K562 (cell line): ENCODE results near the gene XPC. TPM values are rescaled to one million over a fixed set of nuclear protein-coding genes. Genes with fewer than 3 reads are reported as not detected.
A peak's percentile ranks its signal among the peaks of the same experiment; 100 is the strongest.

ENCODE experiments used
- ATAC-seq: fragments of 200-7000 bp; cut with Tn5 transposase; 3 replicates; pipeline ENCODE4 v1.9.1; 2020; ENCODE audit warnings: moderate library complexity
- BruUV-seq: library from RNA; stranded (reverse); fragments of 400-500 nt; replicated peaks from 2 replicates; lab custom pipeline; 2021; lab: Mats Ljungman, UMichigan
- CTCF ChIA-PET: fragments of 300-600 bp; formaldehyde crosslinking; extraction: SDS; loops from one replicate; lab custom pipeline; 2021; ENCODE audit warnings: low intra/inter-chr PET ratio; lab: Yijun Ruan, JAX
- POLR2A ChIA-PET: fragments of 300-600, 350-650 bp; sonication (Branson Sonifier 250); formaldehyde crosslinking; extraction: SDS; loops from one replicate; lab custom pipeline; 2021; ENCODE audit warnings: antibody characterized with exemption, inconsistent platforms; lab: Yijun Ruan, JAX
- DNase-seq, 4 experiments: peaks; one replicate each; pipeline versions ENCODE4 v3.0.0 to v3.0.0-alpha.2; 2011 to 2018; ENCODE audit warnings: low spot score in 3 of 4, mixed read lengths in 3 of 4; ENCODE audit errors: extremely low read depth in 1 of 4
- FAIRE-seq: peaks from 2 replicates; lab custom pipeline; 2011; peaks lifted over from hg19 to GRCh38; lab: Jason Lieb, UNC
- H2AFZ ChIP-seq: 2 replicates; pipeline ENCODE4 v1.6.0; 2011; ENCODE audit warnings: low read depth, low read length, control low read depth, inconsistent platforms
- H3K27ac ChIP-seq: fragments of 200-600 bp; 3 replicates; pipeline ENCODE4 v1.8.0; 2011; ENCODE audit warnings: low read depth, mild to moderate bottlenecking, control low read depth, inconsistent platforms, low read length, moderate library complexity, mixed read lengths; ENCODE audit errors: extremely low read depth
- H3K27me3 ChIP-seq, 2 experiments: fragments of 300-600 bp in 1 of 2; 2 replicates in 1 of 2; 3 replicates in 1 of 2; pipeline versions ENCODE4 v1.6.0 to v1.8.0; 2011; ENCODE audit warnings: inconsistent platforms in 2 of 2, low read length in 2 of 2, mild to moderate bottlenecking in 1 of 2, mixed read lengths in 1 of 2, moderate library complexity in 1 of 2; ENCODE audit not compliant: control insufficient read depth in 2 of 2, insufficient read depth in 2 of 2
- H3K36me3 ChIP-seq: fragments of 300-600 bp; 3 replicates; pipeline ENCODE4 v1.8.0; 2011; ENCODE audit warnings: mild to moderate bottlenecking, low read length, inconsistent platforms; ENCODE audit not compliant: control insufficient read depth, insufficient read depth
- H3K4me1 ChIP-seq, 2 experiments: fragments of 200-600 bp in 1 of 2; replicated peaks in 1 of 2; 2 replicates in 1 of 2; 3 replicates in 1 of 2; pipeline versions ENCODE4 v1.5.1 to v1.8.0; 2011; ENCODE audit warnings: inconsistent platforms in 2 of 2, low read length in 2 of 2, mild to moderate bottlenecking in 1 of 2, mixed read lengths in 1 of 2, moderate library complexity in 1 of 2; ENCODE audit not compliant: control insufficient read depth in 2 of 2, insufficient read depth in 2 of 2
- H3K4me2 ChIP-seq: 2 replicates; pipeline ENCODE4 v1.6.1; 2011; ENCODE audit warnings: low read length, control low read depth, inconsistent platforms, mixed read lengths; ENCODE audit not compliant: insufficient read depth
- H3K4me3 ChIP-seq: fragments of 200-600 bp; sonication (generic), shearing (Covaris generic); 2 replicates; pipeline ENCODE4 v1.5.1; 2016; ENCODE audit warnings: control low read depth, inconsistent platforms
- H3K79me2 ChIP-seq: fragments of 200-600 bp; 3 replicates; pipeline ENCODE4 v1.8.0; 2011; ENCODE audit warnings: low read length, inconsistent platforms; ENCODE audit not compliant: control insufficient read depth, insufficient read depth
- H3K9ac ChIP-seq, 2 experiments: 2 replicates each; pipeline versions ENCODE4 v1.6.0 to v1.6.1; 2011; ENCODE audit warnings: low read depth in 2 of 2, low read length in 2 of 2, control low read depth in 1 of 2, inconsistent platforms in 1 of 2, mild to moderate bottlenecking in 1 of 2, mixed read lengths in 1 of 2; ENCODE audit not compliant: insufficient read depth in 1 of 2
- H3K9me1 ChIP-seq: one replicate; pipeline ENCODE4 v1.6.0; 2011; ENCODE audit warnings: inconsistent platforms, mild to moderate bottlenecking, low read length, moderate library complexity; ENCODE audit not compliant: control insufficient read depth, insufficient read depth
- H3K9me3 ChIP-seq: replicated peaks from 2 replicates; pipeline ENCODE4 v1.5.1; 2011; ENCODE audit warnings: low read depth, low read length, inconsistent platforms; ENCODE audit not compliant: control insufficient read depth, insufficient read depth
- H4K20me1 ChIP-seq: replicated peaks from 2 replicates; pipeline ENCODE4 v1.6.1; 2011; ENCODE audit warnings: low read length, inconsistent platforms, mixed read lengths; ENCODE audit not compliant: control insufficient read depth, insufficient read depth
- ESRRA ChIP-seq: fragments of 450-650 bp; IDR thresholded peaks from 2 replicates; pipeline ENCODE4 v1.6.1; 2014; ENCODE audit warnings: low read depth, mild to moderate bottlenecking, moderate library complexity, borderline replicate concordance
- HMBOX1 ChIP-seq: sonication (generic); IDR thresholded peaks from 2 replicates; pipeline ENCODE4 v1.6.1; 2016
- KDM1A ChIP-seq, 2 experiments: fragments of 450-650 bp; IDR thresholded peaks; 2 replicates each; pipeline ENCODE4 v1.6.1; 2016; ENCODE audit warnings: mild to moderate bottlenecking in 2 of 2
- RAD21 ChIP-seq, 2 experiments: fragments of 250-450 bp in 1 of 2; fragments of 450-650 bp in 1 of 2; sonication (Bioruptor Pico) in 1 of 2; formaldehyde crosslinking in 1 of 2; IDR thresholded peaks in 1 of 2; conservative IDR thresholded peaks in 1 of 2; 2 replicates each; pipeline versions ENCODE4 v1.4.0 to v1.8.0; 2020 to 2022; ENCODE audit warnings: mild to moderate bottlenecking in 2 of 2, moderate library complexity in 1 of 2
- RBM25 ChIP-seq: fragments of 200-400 bp; formaldehyde crosslinking; IDR thresholded peaks from 2 replicates; pipeline ENCODE4 v1.6.1; 2018; ENCODE audit warnings: low read length, low read depth, moderate library complexity; ENCODE audit not compliant: severe bottlenecking
- ZSCAN29 ChIP-seq: fragments of 450-650 bp; IDR thresholded peaks from 2 replicates; pipeline ENCODE4 v1.6.1; 2017
- WGBS: fragments of 100-300 bp; shearing (Covaris generic); methylation state at CpG from one replicate; pipeline ENCODE4 v1.1.6; 2016; ENCODE audit warnings: low coverage, mixed read lengths; ENCODE audit not compliant: insufficient coverage; ENCODE audit errors: missing lambda C conversion rate; 5-methylcytosine and 5-hydroxymethylcytosine counted together
- in situ Hi-C: fragments of 300-500 bp; cut with MboI; formaldehyde crosslinking; loops from 4 replicates; pipeline ENCODE4 v1.15.0; 2018; ENCODE audit warnings: inconsistent platforms, mixed read lengths
- intact Hi-C: fragments of 100-400 bp; cut with micrococcal nuclease; formaldehyde crosslinking; loops from 2 replicates; pipeline ENCODE4 v1.14.2; 2022
- polyA plus RNA-seq, 8 experiments: library from polyadenylated mRNA; depleted of rRNA in 4 of 8; stranded (reverse) in 5 of 8; unstranded in 3 of 8; fragments of >200 nt; fragmentation: Nextera tagmentation in 2 of 8; fragmentation: Illumina TruSeq in 1 of 8; extraction: Ambion mirVana in 2 of 8; extraction: Trizol in 1 of 8; gene quantifications; 2 replicates each; pipeline versions ENCODE4 v1.2.1 to v1.2.3, GENCODE V29; 2011 to 2014; ENCODE audit warnings: inconsistent platforms in 1 of 8, missing spikeins in 1 of 8
- total RNA-seq, 7 experiments: library from RNA; depleted of rRNA in 6 of 7; stranded (reverse); fragments of >200 nt in 6 of 7; fragmentation: Illumina TruSeq in 2 of 7; extraction: Trizol in 2 of 7; gene quantifications; 2 replicates each; pipeline versions ENCODE4 v1.2.1 to v1.2.3, GENCODE V29; 2011 to 2021; ENCODE audit warnings: low replicate concordance in 1 of 7

The XPC gene
- total and polyA plus RNA-seq, 9 of the 15 experiments (the other 6 are each of a cell fraction or from before 2014, with no cell fraction given), result 3.8 to 54.7 (median 41.3) TPM

GRCh38 chr3:14181253-14181652 lies 2.9 kb upstream of the XPC start:
- no peak for DNase-seq
- POLR2A ChIA-PET, result interaction anchor here (0.6 to 3.5 kb wide), 4 partner anchors 19 to 913 kb away, joined by 3 to 28 read pairs (median 7); no protein-coding TSS in a partner anchor
- H3K9me1 ChIP-seq, result no peaks in the 10 kb centered on the region

More at GRCh38 chr3:14181253-14181652, 2.9 kb upstream of the XPC start:
- Histone ChIP-seq H3K36me3 (peaks cover 55% of the 10 kb centered on the region), H3K79me2 (peaks cover 80% of the 10 kb centered on the region), H3K4me1 (peaks cover 8 to 24% of the 10 kb centered on the region in 2 experiments), H4K20me1 (no peaks in the 10 kb centered on the region), H3K9ac (no peak overlapping the region), H3K27me3 (no peaks in the 10 kb centered on the region), H3K4me2 (no peak overlapping the region), H3K4me3 (no peak overlapping the region), H3K9me3 (no peaks in the 10 kb centered on the region), H3K27ac (no peak overlapping the region), H2AFZ (no peak overlapping the region)
- intact Hi-C loops (no loop called here), in situ Hi-C loops (no loop called here)
- FAIRE-seq (no peak), ATAC-seq (no peak)
- peak; percentile 79; the same call in 1 of the 2 replicates for TF ChIP-seq ESRRA
- TF ChIP-seq KDM1A (IDR thresholded peaks at IDR 0.05), result 0 out of 4 replicates have a peak, but pooled peaks of 1 of the 2 experiments have one; percentile 12
- peak; percentile 53; the same call in 1 of the 2 replicates for TF ChIP-seq HMBOX1
- TF ChIP-seq ZSCAN29, result no peak
- TF ChIP-seq RBM25, result peak; percentile 92
- TF ChIP-seq RAD21 (CRISPR knock-in tag; conservative IDR thresholded peaks at IDR 0.05 in 1 of 2, IDR thresholded peaks at IDR 0.05 in 1 of 2), result no peak
- 52% methylated on average over 3 of the region's 3 CpGs for WGBS
- CTCF ChIA-PET, result no interaction called here
- TSS peak; percentile 12 for BruUV-seq
